ENCODE results near the gene MRPS22.

DNA sequence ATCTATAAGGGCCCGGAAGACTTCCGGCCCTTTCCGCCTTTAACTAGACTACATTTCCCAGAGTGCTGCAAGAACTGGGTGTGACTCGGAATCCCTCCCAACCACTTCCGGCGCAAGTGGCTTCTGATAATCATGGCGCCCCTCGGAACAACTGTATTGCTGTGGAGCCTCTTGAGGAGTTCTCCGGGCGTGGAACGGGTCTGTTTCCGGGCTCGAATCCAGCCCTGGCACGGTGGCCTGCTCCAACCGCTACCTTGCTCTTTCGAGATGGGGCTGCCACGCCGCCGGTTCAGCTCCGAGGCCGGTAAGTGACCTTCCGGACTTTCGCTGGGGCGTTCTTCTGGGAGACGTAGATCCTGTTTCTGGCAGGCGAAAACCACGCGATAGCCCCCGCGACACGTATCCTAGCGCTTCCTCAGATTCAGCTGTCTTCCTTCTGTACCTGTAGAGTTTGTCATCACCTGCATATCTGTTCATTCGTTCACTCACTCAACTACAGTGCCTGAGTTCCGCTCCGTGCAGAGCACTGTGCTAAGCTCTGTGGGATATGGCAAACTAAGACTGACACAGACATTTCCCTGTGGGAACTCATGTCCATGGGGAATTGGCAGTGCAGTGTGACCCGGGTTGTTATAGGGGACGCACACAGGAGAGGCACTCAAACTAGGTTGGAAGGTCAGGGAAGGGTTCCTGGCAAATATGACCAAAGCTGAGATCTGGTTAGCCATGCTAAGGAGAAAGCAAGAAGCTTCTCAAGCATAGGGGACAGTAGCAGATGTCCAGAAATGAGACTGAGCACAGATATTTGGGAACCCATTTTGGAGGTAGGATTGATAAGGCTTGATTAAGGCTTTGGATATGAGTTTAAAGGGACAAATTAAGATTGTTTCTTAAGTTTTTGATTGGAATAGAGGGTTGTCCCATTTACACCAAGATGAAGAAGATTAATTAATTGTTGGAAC is at the start of gene MRPS22:
- TF ChIP-seq, protein P1, sequence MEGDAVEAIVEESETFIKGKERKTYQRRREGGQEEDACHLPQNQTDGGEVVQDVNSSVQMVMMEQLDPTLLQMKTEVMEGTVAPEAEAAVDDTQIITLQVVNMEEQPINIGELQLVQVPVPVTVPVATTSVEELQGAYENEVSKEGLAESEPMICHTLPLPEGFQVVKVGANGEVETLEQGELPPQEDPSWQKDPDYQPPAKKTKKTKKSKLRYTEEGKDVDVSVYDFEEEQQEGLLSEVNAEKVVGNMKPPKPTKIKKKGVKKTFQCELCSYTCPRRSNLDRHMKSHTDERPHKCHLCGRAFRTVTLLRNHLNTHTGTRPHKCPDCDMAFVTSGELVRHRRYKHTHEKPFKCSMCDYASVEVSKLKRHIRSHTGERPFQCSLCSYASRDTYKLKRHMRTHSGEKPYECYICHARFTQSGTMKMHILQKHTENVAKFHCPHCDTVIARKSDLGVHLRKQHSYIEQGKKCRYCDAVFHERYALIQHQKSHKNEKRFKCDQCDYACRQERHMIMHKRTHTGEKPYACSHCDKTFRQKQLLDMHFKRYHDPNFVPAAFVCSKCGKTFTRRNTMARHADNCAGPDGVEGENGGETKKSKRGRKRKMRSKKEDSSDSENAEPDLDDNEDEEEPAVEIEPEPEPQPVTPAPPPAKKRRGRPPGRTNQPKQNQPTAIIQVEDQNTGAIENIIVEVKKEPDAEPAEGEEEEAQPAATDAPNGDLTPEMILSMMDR (IDR thresholded peaks at IDR 0.05), result no peak
- TF ChIP-seq POLR2A (IDR thresholded peaks at IDR 0.05), result peak in 1 of 4 donors; percentile 28
